SK-N-SH treated with all-trans-retinoic acid at 6 μM for 48 hours (cell line): ENCODE data around the gene AADAT.

ENCODE experiments used
- BACH2 ChIP-seq: fragments of 250-450 bp; sonication (Bioruptor Pico); IDR thresholded peaks from 2 replicates; pipeline ENCODE4 v1.9.0; 2021; ENCODE audit warnings: mild to moderate bottlenecking, borderline replicate concordance
- GLIS3 ChIP-seq: fragments of 250-450 bp; sonication (Bioruptor Pico); IDR thresholded peaks from 2 replicates; pipeline ENCODE4 v1.5.0; 2020; ENCODE audit warnings: mild to moderate bottlenecking, moderate library complexity
- ISL1 ChIP-seq: fragments of 250-450 bp; sonication (Bioruptor Pico); IDR thresholded peaks from 2 replicates; pipeline ENCODE4 v2.1.2; 2022; ENCODE audit warnings: mild to moderate bottlenecking, moderate library complexity
- OSR1 ChIP-seq: fragments of 250-450 bp; sonication (Bioruptor Pico); IDR thresholded peaks from 2 replicates; pipeline ENCODE4 v1.8.0; 2022; ENCODE audit warnings: moderate library complexity, mild to moderate bottlenecking, inconsistent platforms
- RARB ChIP-seq: fragments of 250-450 bp; sonication (Bioruptor Pico); IDR thresholded peaks from 2 replicates; pipeline ENCODE4 v1.8.0; 2021; ENCODE audit warnings: mild to moderate bottlenecking, moderate library complexity
- TOX ChIP-seq: fragments of 250-450 bp; sonication (Bioruptor Pico); IDR thresholded peaks from 2 replicates; pipeline ENCODE4 v1.8.0; 2021; ENCODE audit warnings: mild to moderate bottlenecking, moderate library complexity, borderline replicate concordance
- ZC3H10 ChIP-seq: fragments of 250-450 bp; sonication (Bioruptor Pico); IDR thresholded peaks from 2 replicates; pipeline ENCODE4 v1.5.1; 2021; ENCODE audit warnings: mild to moderate bottlenecking, moderate library complexity
- ZFP30 ChIP-seq: fragments of 450-650 bp; formaldehyde crosslinking; IDR thresholded peaks from 2 replicates; pipeline ENCODE4 v1.5.0; 2022; ENCODE audit warnings: mild to moderate bottlenecking, moderate library complexity
- ZNF70 ChIP-seq: fragments of 450-650 bp; formaldehyde crosslinking; IDR thresholded peaks from 2 replicates; pipeline ENCODE4 v1.5.0; 2020; ENCODE audit warnings: mild to moderate bottlenecking, moderate library complexity
- TF ChIP-seq, protein P1 (sequence below): fragments of 250-450 bp; sonication (Bioruptor Pico); IDR thresholded peaks from 2 replicates; pipeline ENCODE4 v1.8.0; 2020; ENCODE audit warnings: mild to moderate bottlenecking, moderate library complexity, borderline replicate concordance
- TF ChIP-seq, protein P2 (sequence below): fragments of 250-450 bp; sonication (Bioruptor Pico); IDR thresholded peaks from 2 replicates; pipeline ENCODE4 v1.5.1; 2021; ENCODE audit warnings: mild to moderate bottlenecking, moderate library complexity

DNA sequence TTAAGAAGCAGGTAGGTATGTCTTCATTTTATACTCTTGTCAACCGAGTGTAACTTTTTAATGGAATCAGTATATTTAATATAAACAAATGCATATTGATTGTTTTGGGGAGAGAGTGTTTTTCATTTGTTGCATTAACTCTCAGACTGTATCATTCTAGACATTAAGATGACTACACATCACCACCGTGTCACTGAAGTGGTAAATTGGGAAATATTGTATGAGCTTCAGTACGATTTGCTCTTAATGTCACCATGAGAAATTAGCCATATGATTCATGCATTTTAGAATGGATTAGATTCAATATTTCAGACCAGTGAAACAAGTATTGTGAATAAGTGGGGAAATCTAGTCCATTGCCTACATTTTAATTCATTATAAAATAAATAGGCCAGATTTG is 53.9 kb downstream of the AADAT start:
- TF ChIP-seq, protein P1, sequence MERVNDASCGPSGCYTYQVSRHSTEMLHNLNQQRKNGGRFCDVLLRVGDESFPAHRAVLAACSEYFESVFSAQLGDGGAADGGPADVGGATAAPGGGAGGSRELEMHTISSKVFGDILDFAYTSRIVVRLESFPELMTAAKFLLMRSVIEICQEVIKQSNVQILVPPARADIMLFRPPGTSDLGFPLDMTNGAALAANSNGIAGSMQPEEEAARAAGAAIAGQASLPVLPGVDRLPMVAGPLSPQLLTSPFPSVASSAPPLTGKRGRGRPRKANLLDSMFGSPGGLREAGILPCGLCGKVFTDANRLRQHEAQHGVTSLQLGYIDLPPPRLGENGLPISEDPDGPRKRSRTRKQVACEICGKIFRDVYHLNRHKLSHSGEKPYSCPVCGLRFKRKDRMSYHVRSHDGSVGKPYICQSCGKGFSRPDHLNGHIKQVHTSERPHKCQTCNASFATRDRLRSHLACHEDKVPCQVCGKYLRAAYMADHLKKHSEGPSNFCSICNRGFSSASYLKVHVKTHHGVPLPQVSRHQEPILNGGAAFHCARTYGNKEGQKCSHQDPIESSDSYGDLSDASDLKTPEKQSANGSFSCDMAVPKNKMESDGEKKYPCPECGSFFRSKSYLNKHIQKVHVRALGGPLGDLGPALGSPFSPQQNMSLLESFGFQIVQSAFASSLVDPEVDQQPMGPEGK = no peak
- no peak for TF ChIP-seq RARB
- TF ChIP-seq ZC3H10 (CRISPR knock-in tag) = no peak
- no peak for TF ChIP-seq OSR1 (CRISPR knock-in tag)
- TF ChIP-seq, protein P2, sequence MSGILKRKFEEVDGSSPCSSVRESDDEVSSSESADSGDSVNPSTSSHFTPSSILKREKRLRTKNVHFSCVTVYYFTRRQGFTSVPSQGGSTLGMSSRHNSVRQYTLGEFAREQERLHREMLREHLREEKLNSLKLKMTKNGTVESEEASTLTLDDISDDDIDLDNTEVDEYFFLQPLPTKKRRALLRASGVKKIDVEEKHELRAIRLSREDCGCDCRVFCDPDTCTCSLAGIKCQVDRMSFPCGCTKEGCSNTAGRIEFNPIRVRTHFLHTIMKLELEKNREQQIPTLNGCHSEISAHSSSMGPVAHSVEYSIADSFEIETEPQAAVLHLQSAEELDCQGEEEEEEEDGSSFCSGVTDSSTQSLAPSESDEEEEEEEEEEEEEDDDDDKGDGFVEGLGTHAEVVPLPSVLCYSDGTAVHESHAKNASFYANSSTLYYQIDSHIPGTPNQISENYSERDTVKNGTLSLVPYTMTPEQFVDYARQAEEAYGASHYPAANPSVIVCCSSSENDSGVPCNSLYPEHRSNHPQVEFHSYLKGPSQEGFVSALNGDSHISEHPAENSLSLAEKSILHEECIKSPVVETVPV (CRISPR knock-in tag) = no peak
- TF ChIP-seq BACH2 = no peak
- no peak for TF ChIP-seq ISL1
- no peak for TF ChIP-seq ZFP30 (CRISPR knock-in tag)
- no peak for TF ChIP-seq GLIS3
- no peak for TF ChIP-seq TOX (CRISPR knock-in tag)
- no peak for TF ChIP-seq ZNF70 (CRISPR knock-in tag)
